NB4 (cell line): ENCODE measurements around the gene CSMD2.

Source experiments
- MYC ChIP-seq: IDR thresholded peaks from 2 replicates; pipeline ENCODE4 v1.6.1; 2011; ENCODE audit warnings: low read depth, low read length
- POLR2A ChIP-seq: IDR thresholded peaks from 2 replicates; pipeline ENCODE4 v1.6.1; 2011; ENCODE audit warnings: mild to moderate bottlenecking; ENCODE audit not compliant: insufficient read length; ENCODE audit errors: extremely low read depth
- TF ChIP-seq, protein P1 (sequence below): IDR thresholded peaks from one replicate; pipeline ENCODE4 v1.5.1; 2012; ENCODE audit warnings: low read depth, low read length
- TF ChIP-seq, protein P2 (sequence below): IDR thresholded peaks from 2 replicates; pipeline ENCODE4 v1.6.1; 2011; ENCODE audit warnings: low read depth, low read length

DNA sequence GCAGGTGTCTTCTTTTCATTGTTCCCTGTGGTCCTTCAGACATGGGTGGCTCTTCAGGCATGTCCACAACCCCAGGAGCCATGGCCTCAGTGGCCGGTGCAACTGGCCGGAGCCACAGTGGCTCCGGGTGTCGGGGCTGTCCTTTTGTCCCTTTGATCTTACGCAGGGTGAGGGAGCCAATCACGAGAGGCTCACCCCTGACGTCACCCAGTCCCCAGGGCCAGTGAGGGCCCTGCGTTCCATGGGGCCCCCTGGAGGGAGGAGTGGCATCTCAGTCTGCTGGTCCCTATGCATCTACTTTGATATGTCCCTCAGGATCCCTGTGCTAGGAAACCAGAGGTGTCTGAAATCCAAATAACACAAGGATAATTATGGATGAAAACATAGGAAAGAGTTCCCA, 663.3 kb downstream of the CSMD2 start:
- TF ChIP-seq POLR2A (no peak), MYC (no peak)
- TF ChIP-seq, protein P1, sequence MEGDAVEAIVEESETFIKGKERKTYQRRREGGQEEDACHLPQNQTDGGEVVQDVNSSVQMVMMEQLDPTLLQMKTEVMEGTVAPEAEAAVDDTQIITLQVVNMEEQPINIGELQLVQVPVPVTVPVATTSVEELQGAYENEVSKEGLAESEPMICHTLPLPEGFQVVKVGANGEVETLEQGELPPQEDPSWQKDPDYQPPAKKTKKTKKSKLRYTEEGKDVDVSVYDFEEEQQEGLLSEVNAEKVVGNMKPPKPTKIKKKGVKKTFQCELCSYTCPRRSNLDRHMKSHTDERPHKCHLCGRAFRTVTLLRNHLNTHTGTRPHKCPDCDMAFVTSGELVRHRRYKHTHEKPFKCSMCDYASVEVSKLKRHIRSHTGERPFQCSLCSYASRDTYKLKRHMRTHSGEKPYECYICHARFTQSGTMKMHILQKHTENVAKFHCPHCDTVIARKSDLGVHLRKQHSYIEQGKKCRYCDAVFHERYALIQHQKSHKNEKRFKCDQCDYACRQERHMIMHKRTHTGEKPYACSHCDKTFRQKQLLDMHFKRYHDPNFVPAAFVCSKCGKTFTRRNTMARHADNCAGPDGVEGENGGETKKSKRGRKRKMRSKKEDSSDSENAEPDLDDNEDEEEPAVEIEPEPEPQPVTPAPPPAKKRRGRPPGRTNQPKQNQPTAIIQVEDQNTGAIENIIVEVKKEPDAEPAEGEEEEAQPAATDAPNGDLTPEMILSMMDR, result no peak
- TF ChIP-seq, protein P2, sequence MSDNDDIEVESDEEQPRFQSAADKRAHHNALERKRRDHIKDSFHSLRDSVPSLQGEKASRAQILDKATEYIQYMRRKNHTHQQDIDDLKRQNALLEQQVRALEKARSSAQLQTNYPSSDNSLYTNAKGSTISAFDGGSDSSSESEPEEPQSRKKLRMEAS, result no peak
